A673 (cell line): ENCODE measurements around the gene SUCLG2.

Experiments used
- EZH2 ChIP-seq: fragments of 200-600 bp; sonication (generic); IDR thresholded peaks from 2 replicates; pipeline ENCODE4 v1.6.1; 2017; ENCODE audit warnings: borderline replicate concordance, low read depth, mild to moderate bottlenecking, mixed read lengths, antibody characterized with exemption, low read length; ENCODE audit not compliant: poor library complexity, severe bottlenecking
- TF ChIP-seq, protein P1 (sequence below): fragments of 300-800, 200-600 bp; sonication (generic); conservative IDR thresholded peaks from 2 replicates; pipeline ENCODE4 v1.5.1; 2017; ENCODE audit warnings: low read depth, mild to moderate bottlenecking, antibody characterized with exemption, low read length, moderate library complexity, mixed read lengths

DNA sequence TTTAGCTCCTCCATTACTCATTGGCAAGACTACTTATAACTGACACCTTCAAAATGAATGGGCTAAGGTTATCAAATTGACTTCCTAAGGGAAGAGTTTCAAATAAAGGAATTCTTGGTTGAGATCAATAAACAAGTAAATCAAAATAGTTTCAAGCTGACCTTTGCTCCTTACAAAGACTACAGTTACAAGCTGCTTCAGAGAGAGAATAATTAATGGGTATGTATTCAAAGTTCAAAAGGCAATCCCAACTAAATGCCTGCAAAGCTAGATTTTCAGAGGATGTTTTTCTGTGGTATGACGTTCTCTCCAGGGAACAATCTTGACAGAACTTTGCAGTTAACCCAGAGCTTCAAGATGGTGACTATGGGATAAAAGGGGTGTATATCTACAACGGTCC is 153.7 kb downstream of the SUCLG2 start:
- TF ChIP-seq, protein P1, sequence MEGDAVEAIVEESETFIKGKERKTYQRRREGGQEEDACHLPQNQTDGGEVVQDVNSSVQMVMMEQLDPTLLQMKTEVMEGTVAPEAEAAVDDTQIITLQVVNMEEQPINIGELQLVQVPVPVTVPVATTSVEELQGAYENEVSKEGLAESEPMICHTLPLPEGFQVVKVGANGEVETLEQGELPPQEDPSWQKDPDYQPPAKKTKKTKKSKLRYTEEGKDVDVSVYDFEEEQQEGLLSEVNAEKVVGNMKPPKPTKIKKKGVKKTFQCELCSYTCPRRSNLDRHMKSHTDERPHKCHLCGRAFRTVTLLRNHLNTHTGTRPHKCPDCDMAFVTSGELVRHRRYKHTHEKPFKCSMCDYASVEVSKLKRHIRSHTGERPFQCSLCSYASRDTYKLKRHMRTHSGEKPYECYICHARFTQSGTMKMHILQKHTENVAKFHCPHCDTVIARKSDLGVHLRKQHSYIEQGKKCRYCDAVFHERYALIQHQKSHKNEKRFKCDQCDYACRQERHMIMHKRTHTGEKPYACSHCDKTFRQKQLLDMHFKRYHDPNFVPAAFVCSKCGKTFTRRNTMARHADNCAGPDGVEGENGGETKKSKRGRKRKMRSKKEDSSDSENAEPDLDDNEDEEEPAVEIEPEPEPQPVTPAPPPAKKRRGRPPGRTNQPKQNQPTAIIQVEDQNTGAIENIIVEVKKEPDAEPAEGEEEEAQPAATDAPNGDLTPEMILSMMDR: no peak
- no peak for TF ChIP-seq EZH2
